Brain pericyte (primary cell): ENCODE data around the gene MBD3.

ENCODE experiments used
- DNase-seq: peaks from one replicate; pipeline ENCODE4 v3.0.0-alpha.2; 2012; ENCODE audit warnings: low read depth, low spot score

The MBD3 gene

GRCh38 chr19:1619703-1620102, 27.0 kb upstream of the MBD3 start:
- no peak for DNase-seq

GRCh38 chr19:1619094-1619439, 26.4 kb upstream of the MBD3 start:
- no peak for DNase-seq

- DNase-seq, result no peak
These were observed 25.8 kb upstream of the MBD3 start for GRCh38 chr19:1618157-1619093.

GRCh38 chr19:1616875-1617274, 24.2 kb upstream of the MBD3 start:
- no peak for DNase-seq

- DNase-seq, result no peak
These were observed 23.7 kb upstream of the MBD3 start for GRCh38 chr19:1616396-1616795.

GRCh38 chr19:1615156-1615765, 22.6 kb upstream of the MBD3 start:
- DNase-seq, result no peak

GRCh38 chr19:1613808-1614570, 21.3 kb upstream of the MBD3 start:
- no peak for DNase-seq

GRCh38 chr19:1613146-1613545, 20.5 kb upstream of the MBD3 start:
- DNase-seq, result no peak

GRCh38 chr19:1612114-1613086, 19.7 kb upstream of the MBD3 start:
- no peak for DNase-seq

- DNase-seq, result no peak
These were observed 18.7 kb upstream of the MBD3 start for GRCh38 chr19:1611353-1611752.

GRCh38 chr19:1610579-1610978, 17.9 kb upstream of the MBD3 start:
- no peak for DNase-seq

GRCh38 chr19:1609680-1610474, 17.2 kb upstream of the MBD3 start:
- DNase-seq, result no peak

- no peak for DNase-seq
These were observed 16.4 kb upstream of the MBD3 start for GRCh38 chr19:1609103-1609396.

GRCh38 chr19:1608359-1609102, 15.9 kb upstream of the MBD3 start:
- no peak for DNase-seq

GRCh38 chr19:1606138-1606651, 13.5 kb upstream of the MBD3 start:
- DNase-seq, result no peak

- DNase-seq, result peak; percentile 91
These were observed 12.8 kb upstream of the MBD3 start, which contains the start of gene UQCR11 for GRCh38 chr19:1605236-1606137. TSS of gene UQCR11 (minus strand) at chr19:1605462. CDS start at chr19:1605409, 53 bp downstream.

- no peak for DNase-seq
These were observed 9.5 kb upstream of the MBD3 start for GRCh38 chr19:1602091-1602707.

GRCh38 chr19:1601613-1602064, 9.0 kb upstream of the MBD3 start:
- DNase-seq, result no peak
